HG03442 (cell line): Measurements from ENCODE around the gene RPL36.
"Not testable (repeated sequence)": the region's sequence is repeated elsewhere in the genome, so short reads cannot be mapped to it uniquely, and the experiment has no call there.

ENCODE experiments used
- ATAC-seq: cut with Tn5 transposase; IDR thresholded peaks from one replicate; pipeline ENCODE4 v1.9.1; 2021; ENCODE audit warnings: mild to moderate bottlenecking, moderate library complexity; ENCODE audit not compliant: unreplicated experiment

The RPL36 gene

GRCh38 chr19:5688262-5688881 is 1.7 kb upstream of the RPL36 start:
- ATAC-seq, result not testable (repeated sequence)

DNA sequence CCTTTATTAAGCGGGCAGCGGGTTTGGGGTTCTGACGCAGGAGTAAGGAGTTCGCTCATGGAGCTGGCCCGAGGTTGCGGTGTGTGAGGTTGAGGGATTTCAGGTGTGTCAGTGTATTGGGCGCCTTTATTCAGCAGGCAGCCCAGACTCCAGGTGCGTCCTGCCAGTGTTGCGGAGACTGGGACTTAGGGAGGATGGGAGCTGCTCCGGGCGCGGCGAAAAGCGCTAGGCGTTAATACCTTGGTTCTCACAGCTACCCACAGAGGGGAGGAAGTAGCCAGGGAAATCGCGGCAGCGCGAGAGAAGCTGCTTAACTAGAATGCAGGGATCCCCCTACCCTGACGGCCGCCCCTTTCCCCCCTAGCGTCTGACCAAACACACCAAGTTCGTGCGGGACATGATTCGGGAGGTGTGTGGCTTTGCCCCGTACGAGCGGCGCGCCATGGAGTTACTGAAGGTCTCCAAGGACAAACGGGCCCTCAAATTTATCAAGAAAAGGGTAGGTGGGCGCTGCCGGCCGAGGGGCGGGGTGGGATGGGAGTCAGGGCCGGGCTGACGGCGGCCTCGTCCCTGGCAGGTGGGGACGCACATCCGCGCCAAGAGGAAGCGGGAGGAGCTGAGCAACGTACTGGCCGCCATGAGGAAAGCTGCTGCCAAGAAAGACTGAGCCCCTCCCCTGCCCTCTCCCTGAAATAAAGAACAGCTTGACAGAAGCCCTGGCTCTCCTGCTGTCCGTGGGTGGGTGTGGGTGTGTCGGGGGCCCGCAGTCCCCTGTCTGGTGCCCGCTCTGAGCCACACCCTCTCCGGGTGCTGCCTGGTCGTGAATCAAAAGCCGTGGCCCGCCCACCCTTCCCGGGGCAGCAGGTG is 1.1 kb downstream of the RPL36 start:
- ATAC-seq, result no peak

GRCh38 chr19:5691822-5692722 is 2.0 kb downstream of the RPL36 start:
- ATAC-seq, result no peak

GRCh38 chr19:5692723-5693194 is 2.7 kb downstream of the RPL36 start:
- no peak for ATAC-seq

DNA sequence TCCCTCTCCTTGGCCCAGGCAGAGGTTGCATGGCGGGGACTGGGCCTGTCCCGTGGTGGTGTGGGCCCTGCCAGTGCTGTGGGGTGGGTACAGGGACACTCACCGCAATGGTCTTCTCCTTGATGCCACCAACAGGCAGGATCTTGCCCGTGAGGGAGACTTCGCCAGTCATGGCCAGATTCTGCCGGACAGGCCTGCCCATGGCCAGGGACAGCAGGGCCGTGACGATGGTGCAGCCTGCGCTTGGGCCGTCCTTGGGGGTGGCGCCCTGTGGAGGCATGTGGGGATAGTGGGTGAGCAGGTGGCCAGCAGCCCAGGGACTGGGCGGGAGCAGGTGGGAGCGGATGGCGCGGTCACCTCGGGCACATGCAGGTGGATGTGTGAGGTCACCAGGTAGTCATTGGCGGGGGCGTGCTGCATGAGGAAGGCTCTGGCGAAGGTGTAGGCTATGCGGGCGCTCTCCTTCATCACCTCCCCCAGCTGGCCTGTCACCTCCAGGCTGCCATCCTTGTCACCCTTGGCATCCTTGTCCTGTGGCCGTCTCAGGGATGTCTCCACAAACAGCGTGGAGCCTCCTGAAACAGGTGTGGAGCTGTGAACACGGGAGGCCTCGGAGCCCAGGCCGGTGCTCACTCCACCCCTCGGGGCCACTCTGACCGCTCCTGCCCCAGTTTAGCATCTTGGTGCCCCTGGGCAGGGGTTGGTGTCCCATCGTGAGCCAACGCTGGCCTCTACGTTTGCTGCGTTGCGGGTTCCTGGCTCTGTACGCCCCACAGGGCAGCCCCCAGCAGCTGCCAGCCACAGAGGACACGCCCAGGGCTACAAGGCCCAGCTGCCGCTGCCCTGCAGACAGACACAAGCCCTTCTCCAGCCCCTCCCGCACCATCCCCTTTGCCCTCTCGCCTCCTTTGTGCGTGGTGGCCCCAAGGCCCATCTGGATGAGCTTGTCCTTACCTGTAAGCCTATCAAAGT is 3.4 kb downstream of the RPL36 start:
- ATAC-seq, result no peak

DNA sequence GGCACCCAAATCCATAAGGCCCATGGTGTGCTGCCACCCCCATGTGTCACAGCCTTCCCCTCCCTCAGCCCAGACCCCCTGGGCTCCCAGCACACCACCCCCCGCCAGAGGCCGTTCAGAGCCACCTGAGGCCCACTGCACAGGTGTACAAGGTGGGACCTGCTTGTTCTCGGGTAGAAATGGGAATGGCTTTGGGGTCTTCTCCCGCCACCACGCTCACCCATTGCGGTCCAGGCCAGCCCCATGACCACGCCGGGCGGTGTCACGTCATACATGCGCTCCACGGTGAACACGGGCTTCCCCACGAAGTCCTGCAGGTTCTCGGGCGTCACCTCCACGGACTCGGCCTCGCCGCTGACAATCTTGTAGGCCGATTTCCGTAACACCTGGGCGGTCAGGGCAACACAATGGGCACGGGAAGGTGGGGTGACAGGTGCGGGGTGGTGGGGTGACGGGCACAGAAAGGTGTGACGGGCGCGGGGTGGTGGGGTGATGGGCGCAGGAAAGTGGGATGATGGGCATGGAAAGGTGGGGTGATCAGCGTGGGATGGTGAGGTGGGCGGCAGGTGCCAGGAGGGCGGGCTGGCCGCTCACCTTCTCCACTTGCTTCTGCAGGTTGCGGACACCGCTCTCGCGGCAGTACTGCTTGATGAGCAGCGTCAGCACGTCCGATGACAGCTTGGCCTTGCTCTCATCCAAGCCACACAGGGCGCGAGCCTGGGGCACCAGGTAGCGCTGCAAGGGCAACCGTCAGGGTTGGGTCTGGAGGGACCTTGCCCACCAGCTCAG is 4.3 kb downstream of the RPL36 start:
- ATAC-seq, result no peak

DNA sequence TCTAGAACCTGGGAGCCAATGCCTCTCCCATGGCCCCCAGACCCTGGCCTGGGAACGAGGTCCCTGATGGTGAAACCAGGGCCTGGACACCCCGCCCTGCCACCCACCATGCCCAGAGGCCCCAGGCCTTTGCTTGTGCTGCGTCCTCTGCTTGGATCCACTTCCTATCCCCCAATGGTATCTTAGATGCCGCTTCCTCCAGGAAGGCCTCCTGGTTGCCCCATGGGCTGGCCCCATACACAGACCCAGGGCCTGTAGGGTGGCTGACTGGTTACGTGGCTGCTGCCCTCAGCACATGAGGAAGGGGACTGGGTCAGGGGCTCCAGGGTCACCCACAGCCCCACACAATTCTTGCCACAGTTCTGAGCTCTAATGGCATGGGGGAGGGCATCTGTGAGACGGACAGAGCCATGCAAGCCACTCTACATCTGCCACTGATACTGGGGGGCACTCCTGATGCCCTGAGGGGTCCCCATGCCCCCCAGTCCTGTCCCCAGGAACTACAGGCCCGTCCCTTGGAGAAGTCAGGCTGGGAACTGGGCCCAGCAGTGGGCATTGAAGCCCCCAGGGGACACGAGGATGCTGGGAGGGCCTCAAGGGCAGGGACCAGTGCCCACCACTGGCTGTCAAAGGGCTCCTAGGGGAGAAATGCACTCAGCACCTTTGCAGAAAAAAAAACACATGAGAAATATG is 5.0 kb downstream of the RPL36 start:
- no peak for ATAC-seq

- no peak for ATAC-seq
These were observed 5.6 kb downstream of the RPL36 start for GRCh38 chr19:5695649-5696195.

GRCh38 chr19:5696196-5697021 is 6.3 kb downstream of the RPL36 start:
- ATAC-seq, result no peak

DNA sequence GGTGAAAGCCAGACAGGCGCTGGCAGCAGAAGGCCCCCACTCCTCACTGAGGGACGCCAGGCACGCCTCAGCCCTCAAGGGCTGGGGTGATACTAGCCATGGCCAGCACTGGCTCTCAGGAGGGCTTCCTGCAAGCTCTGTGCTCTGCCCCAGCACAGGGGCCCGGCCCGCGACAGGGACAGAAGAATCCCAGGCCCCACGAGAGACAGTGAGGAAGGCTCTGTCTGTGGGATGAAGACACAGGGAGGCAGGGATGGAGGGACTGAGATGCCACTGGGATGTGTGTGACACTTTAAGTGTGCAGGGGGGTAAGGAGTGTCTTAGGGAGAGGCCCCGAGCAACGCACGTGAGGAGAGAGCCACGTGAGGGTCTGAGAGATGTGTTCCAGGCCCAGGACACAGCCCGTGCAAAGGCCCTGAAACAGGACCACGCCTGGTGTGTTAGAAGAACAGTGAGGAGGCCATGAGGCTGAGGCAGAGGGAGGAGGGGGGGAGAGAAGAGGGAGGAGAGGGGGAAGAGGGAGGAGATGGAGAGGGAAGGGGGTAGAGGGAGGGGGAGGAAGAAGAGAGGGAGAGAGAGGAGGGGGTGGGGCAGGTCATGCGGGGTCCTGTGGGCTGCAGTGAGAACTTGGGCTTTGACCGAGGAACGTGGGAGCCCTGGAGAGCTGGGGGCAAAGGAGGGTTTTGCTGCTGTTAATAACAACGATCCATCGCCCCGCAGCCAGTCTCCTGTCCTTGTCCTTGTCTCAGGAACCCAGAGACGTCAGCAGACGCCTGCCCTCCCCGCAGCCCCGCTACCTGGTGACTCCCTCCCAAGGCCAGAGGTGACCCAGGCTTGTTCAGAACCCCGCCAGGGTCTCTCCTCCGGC is 7.2 kb downstream of the RPL36 start:
- ATAC-seq, result no peak

- no peak for ATAC-seq
These were observed 8.0 kb downstream of the RPL36 start for GRCh38 chr19:5697890-5698634.

DNA sequence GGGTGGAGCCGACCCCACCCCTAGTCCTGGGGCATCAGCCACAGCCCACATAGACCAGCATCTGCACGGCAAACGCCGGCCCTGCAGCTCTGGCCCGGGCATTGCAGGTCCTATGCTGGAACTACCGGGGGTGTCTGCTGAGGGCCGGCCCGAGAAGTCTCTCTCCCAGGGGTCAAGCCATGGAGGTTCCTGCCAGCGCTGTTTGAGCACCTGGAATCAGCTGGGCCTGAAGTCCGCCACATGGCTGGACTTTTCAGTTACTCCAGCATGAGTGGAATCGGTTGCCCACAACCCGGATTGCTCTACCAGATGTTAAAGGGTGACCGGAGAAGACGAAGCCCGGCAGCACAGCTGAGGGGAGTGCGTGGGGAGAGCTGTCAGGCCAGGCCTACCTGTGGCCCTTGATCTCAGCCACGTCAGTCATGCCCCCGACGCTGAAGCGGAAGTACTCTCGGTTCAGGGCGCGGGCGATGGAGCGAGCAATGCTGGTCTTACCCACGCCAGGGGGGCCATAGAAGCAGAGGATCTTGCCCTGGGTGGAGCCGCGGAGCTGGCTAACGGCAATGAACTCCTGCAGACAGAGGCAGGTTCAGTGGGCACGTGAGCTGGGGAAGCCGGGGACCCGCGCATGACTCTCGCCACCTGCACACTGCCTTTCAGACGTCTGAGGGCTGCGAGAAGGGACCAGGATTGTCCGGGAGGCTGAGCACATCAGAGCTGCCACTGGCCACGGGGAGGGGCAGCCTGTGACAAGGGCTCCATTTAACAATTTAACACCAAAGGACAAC is 8.7 kb downstream of the RPL36 start:
- ATAC-seq, result no peak

DNA sequence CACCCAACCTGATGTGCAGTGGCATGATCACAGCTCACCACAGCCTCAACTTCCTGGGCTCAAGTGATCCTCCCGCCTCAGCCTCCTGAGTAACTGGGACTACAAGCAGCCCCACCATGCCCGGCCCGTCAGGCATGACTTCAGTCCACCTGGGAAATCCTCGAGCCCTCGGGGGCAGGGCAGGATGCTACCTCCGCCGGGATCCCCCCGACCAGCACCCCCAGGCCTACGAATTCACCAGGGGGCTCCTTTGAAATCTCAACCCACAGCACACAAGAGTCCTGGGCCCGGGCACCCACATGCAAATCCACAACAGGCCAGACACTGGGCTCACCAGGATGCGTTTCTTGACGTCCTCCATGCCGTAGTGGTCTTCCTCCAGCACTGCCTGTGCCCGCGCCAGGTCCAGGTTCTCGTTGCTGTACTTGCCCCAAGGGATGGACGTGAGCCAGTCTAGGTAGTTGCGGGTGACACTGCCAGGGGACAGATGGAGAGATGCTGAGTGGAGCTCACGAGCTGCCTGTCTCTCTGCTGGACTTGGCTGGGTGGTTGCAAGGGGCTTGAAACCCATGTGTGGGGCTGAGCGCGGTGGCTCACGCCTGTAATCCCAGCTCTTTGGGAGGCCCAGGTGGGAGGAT is 10.5 kb downstream of the RPL36 start:
- ATAC-seq, result no peak

GRCh38 chr19:5702053-5702410 is 11.9 kb downstream of the RPL36 start:
- ATAC-seq, result not testable (repeated sequence)
